ENCODE data around the gene SSBP1. TPM values are rescaled to one million over a fixed set of nuclear protein-coding genes. Genes with fewer than 3 reads are reported as not detected.
"Not testable (repeated sequence)": the region's sequence is repeated elsewhere in the genome, so short reads cannot be mapped to it uniquely, and the experiment has no call there.

Gene SSBP1
- polyA plus RNA-seq, 2 donors: 159 to 209 TPM

GRCh38 chr7:141748396-141748795 is 10.2 kb downstream of the SSBP1 start:
- 93 to 97% methylated on average over 2 of the region's 2 CpGs for WGBS, 2 donors
- Histone ChIP-seq H3K36me3 (ENCODE audit: control insufficient read depth in 2 of 2, insufficient read depth in 2 of 2, low read length in 1 of 2) (peaks cover 13 to 26% of the 10 kb centered on the region in 2 donors), H3K27me3 (ENCODE audit: control insufficient read depth in 1 of 2, insufficient read depth in 2 of 2, low read length in 2 of 2) (no peaks in the 10 kb centered on the region), H3K9me3 (ENCODE audit: control insufficient read depth in 2 of 2, insufficient read depth in 1 of 2, low read depth in 1 of 2, low read length in 1 of 2) (peaks cover 0 to 7% of the 10 kb centered on the region in 2 donors), H3K27ac (ENCODE audit: low read depth in 2 of 2, low read length in 1 of 2) (no peak overlapping the region), H3K4me3 (ENCODE audit: low read depth in 1 of 2, low read length in 2 of 2) (no peak overlapping the region), H3K4me1 (ENCODE audit: control insufficient read depth in 2 of 2, insufficient read depth in 2 of 2, low read length in 1 of 2) (no peaks in the 10 kb centered on the region)

DNA sequence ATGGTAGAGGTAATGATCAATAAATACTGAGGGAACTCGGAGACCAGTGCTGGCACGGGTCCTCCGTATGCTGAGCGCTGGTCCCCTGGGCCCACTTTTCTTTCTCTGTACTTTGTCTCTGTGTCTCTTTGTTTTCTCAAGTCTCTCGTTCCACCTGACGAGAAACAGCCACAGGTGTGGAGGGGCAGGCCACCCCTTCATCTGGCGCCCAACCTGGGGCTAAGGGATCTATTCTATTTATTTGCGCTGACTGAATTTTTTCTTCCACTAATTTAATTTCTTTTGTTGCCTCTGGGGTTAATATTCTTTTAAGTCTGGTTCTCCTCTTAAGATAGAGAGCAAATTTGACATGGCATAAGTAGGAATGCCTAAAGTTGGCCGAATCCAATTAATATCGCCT is 13.7 kb downstream of the SSBP1 start:
- peaks cover 10 to 19% of the 10 kb centered on the region in 2 donors for H3K36me3 ChIP-seq (ENCODE audit: control insufficient read depth in 2 of 2, insufficient read depth in 2 of 2, low read length in 1 of 2)
- H3K4me1 ChIP-seq (ENCODE audit: control insufficient read depth in 2 of 2, insufficient read depth in 2 of 2, low read length in 1 of 2); H3K4me3 ChIP-seq (ENCODE audit: low read depth in 1 of 2, low read length in 2 of 2); H3K27ac ChIP-seq (ENCODE audit: low read depth in 2 of 2, low read length in 1 of 2); H3K27me3 ChIP-seq (ENCODE audit: control insufficient read depth in 1 of 2, insufficient read depth in 2 of 2, low read length in 2 of 2); H3K9me3 ChIP-seq (ENCODE audit: control insufficient read depth in 2 of 2, insufficient read depth in 1 of 2, low read depth in 1 of 2, low read length in 1 of 2): not testable (repeated sequence)
- 97 to 98% methylated on average over 10 of the region's 10 CpGs for WGBS, 2 donors

GRCh38 chr7:141752634-141753033 is 14.5 kb downstream of the SSBP1 start:
- WGBS, 2 donors: 97 to 98% methylated on average over 13 of the region's 13 CpGs
- Histone ChIP-seq H3K4me1 (ENCODE audit: control insufficient read depth in 2 of 2, insufficient read depth in 2 of 2, low read length in 1 of 2) (no peaks in the 10 kb centered on the region), H3K36me3 (ENCODE audit: control insufficient read depth in 2 of 2, insufficient read depth in 2 of 2, low read length in 1 of 2) (peaks cover 14 to 22% of the 10 kb centered on the region in 2 donors), H3K27ac (ENCODE audit: low read depth in 2 of 2, low read length in 1 of 2) (no peak overlapping the region), H3K27me3 (ENCODE audit: control insufficient read depth in 1 of 2, insufficient read depth in 2 of 2, low read length in 2 of 2) (no peaks in the 10 kb centered on the region), H3K9me3 (ENCODE audit: control insufficient read depth in 2 of 2, insufficient read depth in 1 of 2, low read depth in 1 of 2, low read length in 1 of 2) (peaks cover 0 to 7% of the 10 kb centered on the region in 2 donors), H3K4me3 (ENCODE audit: low read depth in 1 of 2, low read length in 2 of 2) (no peak overlapping the region)

- no peak overlapping the region for H3K27ac ChIP-seq (ENCODE audit: low read depth in 2 of 2, low read length in 1 of 2)
- peaks cover 21 to 23% of the 10 kb centered on the region in 2 donors for H3K36me3 ChIP-seq (ENCODE audit: control insufficient read depth in 2 of 2, insufficient read depth in 2 of 2, low read length in 1 of 2)
- no peak overlapping the region for H3K4me3 ChIP-seq (ENCODE audit: low read depth in 1 of 2, low read length in 2 of 2)
- no peaks in the 10 kb centered on the region for H3K27me3 ChIP-seq (ENCODE audit: control insufficient read depth in 1 of 2, insufficient read depth in 2 of 2, low read length in 2 of 2)
- 88 to 92% methylated on average over 6 of the region's 6 CpGs for WGBS, 2 donors
- no peaks in the 10 kb centered on the region for H3K4me1 ChIP-seq (ENCODE audit: control insufficient read depth in 2 of 2, insufficient read depth in 2 of 2, low read length in 1 of 2)
- peaks cover 0 to 7% of the 10 kb centered on the region in 2 donors for H3K9me3 ChIP-seq (ENCODE audit: control insufficient read depth in 2 of 2, insufficient read depth in 1 of 2, low read depth in 1 of 2, low read length in 1 of 2)
Measured at GRCh38 chr7:141754939-141755338, 16.8 kb downstream of the SSBP1 start.

- H3K27me3 ChIP-seq (ENCODE audit: control insufficient read depth in 1 of 2, insufficient read depth in 2 of 2, low read length in 2 of 2): no peaks in the 10 kb centered on the region
- H3K9me3 ChIP-seq (ENCODE audit: control insufficient read depth in 2 of 2, insufficient read depth in 1 of 2, low read depth in 1 of 2, low read length in 1 of 2): no peaks in the 10 kb centered on the region
- no peaks in the 10 kb centered on the region for H3K4me1 ChIP-seq (ENCODE audit: control insufficient read depth in 2 of 2, insufficient read depth in 2 of 2, low read length in 1 of 2)
- H3K36me3 ChIP-seq (ENCODE audit: control insufficient read depth in 2 of 2, insufficient read depth in 2 of 2, low read length in 1 of 2): peaks cover 9 to 11% of the 10 kb centered on the region in 2 donors
- H3K4me3 ChIP-seq (ENCODE audit: low read depth in 1 of 2, low read length in 2 of 2): no peak within 1 kb of the TSS
- H3K27ac ChIP-seq (ENCODE audit: low read depth in 2 of 2, low read length in 1 of 2): no peak within 1 kb of the TSS
- WGBS, 2 donors: 89 to 98% methylated on average over 3 of the region's 3 CpGs
Measured at GRCh38 chr7:141763797-141764196, 25.6 kb downstream of the SSBP1 start, which contains the start of gene TAS2R3. TAS2R3 (plus strand) TSS chr7:141764097; CDS start chr7:141764159, 62 bp downstream.

- not testable (repeated sequence) for H3K9me3 ChIP-seq (ENCODE audit: control insufficient read depth in 2 of 2, insufficient read depth in 1 of 2, low read depth in 1 of 2, low read length in 1 of 2); H3K4me1 ChIP-seq (ENCODE audit: control insufficient read depth in 2 of 2, insufficient read depth in 2 of 2, low read length in 1 of 2); H3K27me3 ChIP-seq (ENCODE audit: control insufficient read depth in 1 of 2, insufficient read depth in 2 of 2, low read length in 2 of 2); H3K4me3 ChIP-seq (ENCODE audit: low read depth in 1 of 2, low read length in 2 of 2); H3K36me3 ChIP-seq (ENCODE audit: control insufficient read depth in 2 of 2, insufficient read depth in 2 of 2, low read length in 1 of 2); H3K27ac ChIP-seq (ENCODE audit: low read depth in 2 of 2, low read length in 1 of 2)
- WGBS, 2 donors: 95 to 97% methylated on average over 3 of the region's 3 CpGs
Measured at GRCh38 chr7:141770083-141770583, 32.0 kb downstream of the SSBP1 start.

GRCh38 chr7:141776374-141776773 is 38.2 kb downstream of the SSBP1 start, which contains the start of gene TAS2R4:
TAS2R4 (plus strand) TSS chr7:141776674; CDS start chr7:141778489, 1,815 bp downstream.
- WGBS, 2 donors: 93 to 97% methylated on average over 1 of the region's 1 CpG
- no peak within 1 kb of the TSS for H3K27ac ChIP-seq (ENCODE audit: low read depth in 2 of 2, low read length in 1 of 2)
- no peaks in the 10 kb centered on the region for H3K27me3 ChIP-seq (ENCODE audit: control insufficient read depth in 1 of 2, insufficient read depth in 2 of 2, low read length in 2 of 2)
- H3K4me1 ChIP-seq (ENCODE audit: control insufficient read depth in 2 of 2, insufficient read depth in 2 of 2, low read length in 1 of 2): no peaks in the 10 kb centered on the region
- H3K9me3 ChIP-seq (ENCODE audit: control insufficient read depth in 2 of 2, insufficient read depth in 1 of 2, low read depth in 1 of 2, low read length in 1 of 2): no peaks in the 10 kb centered on the region
- no peak within 1 kb of the TSS for H3K4me3 ChIP-seq (ENCODE audit: low read depth in 1 of 2, low read length in 2 of 2)
- H3K36me3 ChIP-seq (ENCODE audit: control insufficient read depth in 2 of 2, insufficient read depth in 2 of 2, low read length in 1 of 2): peaks cover 0 to 3% of the 10 kb centered on the region in 2 donors

- H3K4me1 ChIP-seq (ENCODE audit: control insufficient read depth in 2 of 2, insufficient read depth in 2 of 2, low read length in 1 of 2): no peaks in the 10 kb centered on the region
- H3K36me3 ChIP-seq (ENCODE audit: control insufficient read depth in 2 of 2, insufficient read depth in 2 of 2, low read length in 1 of 2): peaks cover 2 to 3% of the 10 kb centered on the region in 2 donors
- H3K27ac ChIP-seq (ENCODE audit: low read depth in 2 of 2, low read length in 1 of 2): no peak overlapping the region
- 72 to 77% methylated on average over 13 of the region's 13 CpGs for WGBS, 2 donors
- no peak overlapping the region for H3K4me3 ChIP-seq (ENCODE audit: low read depth in 1 of 2, low read length in 2 of 2)
- no peaks in the 10 kb centered on the region for H3K9me3 ChIP-seq (ENCODE audit: control insufficient read depth in 2 of 2, insufficient read depth in 1 of 2, low read depth in 1 of 2, low read length in 1 of 2)
- no peaks in the 10 kb centered on the region for H3K27me3 ChIP-seq (ENCODE audit: control insufficient read depth in 1 of 2, insufficient read depth in 2 of 2, low read length in 2 of 2)
Measured at GRCh38 chr7:141785706-141786552, 47.8 kb downstream of the SSBP1 start.

DNA sequence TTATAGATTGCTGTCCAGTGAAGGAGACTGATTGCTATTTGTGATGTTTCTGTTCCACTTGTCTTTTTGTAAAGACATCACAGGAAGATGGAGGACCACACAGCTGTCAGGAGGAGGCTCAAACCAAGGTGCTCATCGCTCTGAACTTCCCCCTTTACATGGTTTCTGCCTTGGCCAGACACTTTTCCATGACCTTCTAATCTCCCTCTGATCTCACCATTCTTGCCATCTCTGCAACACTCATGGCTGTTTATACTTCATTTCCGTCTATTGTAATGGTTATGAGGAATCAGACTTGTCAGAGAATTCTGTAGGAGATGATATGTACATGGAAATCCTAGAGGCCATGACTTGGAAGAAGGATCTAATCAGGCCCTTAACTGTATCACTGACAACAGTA is 50.1 kb downstream of the SSBP1 start:
- Histone ChIP-seq H3K4me3 (ENCODE audit: low read depth in 1 of 2, low read length in 2 of 2) (no peak overlapping the region), H3K36me3 (ENCODE audit: control insufficient read depth in 2 of 2, insufficient read depth in 2 of 2, low read length in 1 of 2) (peaks cover 3 to 4% of the 10 kb centered on the region in 2 donors), H3K4me1 (ENCODE audit: control insufficient read depth in 2 of 2, insufficient read depth in 2 of 2, low read length in 1 of 2) (no peaks in the 10 kb centered on the region), H3K27ac (ENCODE audit: low read depth in 2 of 2, low read length in 1 of 2) (no peak overlapping the region), H3K27me3 (ENCODE audit: control insufficient read depth in 1 of 2, insufficient read depth in 2 of 2, low read length in 2 of 2) (no peaks in the 10 kb centered on the region), H3K9me3 (ENCODE audit: control insufficient read depth in 2 of 2, insufficient read depth in 1 of 2, low read depth in 1 of 2, low read length in 1 of 2) (no peaks in the 10 kb centered on the region)
- WGBS, 2 donors: 82 to 84% methylated on average over 2 of the region's 2 CpGs
